HG03469 (cell line): ENCODE data around the gene ASB18.

Experiments
- ATAC-seq: cut with Tn5 transposase; IDR thresholded peaks from one replicate; pipeline ENCODE4 v1.9.1; 2021; ENCODE audit warnings: mild to moderate bottlenecking, moderate library complexity, moderate number of reproducible peaks; ENCODE audit not compliant: unreplicated experiment

Gene ASB18

DNA sequence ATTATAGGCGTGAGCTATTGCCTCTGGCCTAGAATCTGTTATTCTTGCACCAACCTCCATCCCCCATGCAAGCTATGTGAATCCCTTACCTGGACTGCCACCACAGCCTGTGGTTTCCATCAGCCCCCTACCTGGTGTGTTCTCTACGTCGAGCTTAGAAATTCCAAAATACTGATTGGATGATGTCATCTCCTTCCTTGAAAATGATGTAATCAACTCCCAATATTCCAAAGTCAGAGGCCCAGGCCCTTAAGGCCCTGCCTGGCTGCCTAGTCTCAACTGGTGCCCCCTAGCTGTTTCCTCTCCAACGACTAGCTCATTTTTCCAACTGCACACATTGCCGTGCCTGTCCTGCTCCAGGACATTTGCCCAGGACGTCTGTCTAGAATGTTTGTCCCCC is 54.7 kb downstream of the ASB18 start:
- no peak for ATAC-seq

GRCh38 chr2:236208019-236208926 is 55.9 kb downstream of the ASB18 start:
- no peak for ATAC-seq

DNA sequence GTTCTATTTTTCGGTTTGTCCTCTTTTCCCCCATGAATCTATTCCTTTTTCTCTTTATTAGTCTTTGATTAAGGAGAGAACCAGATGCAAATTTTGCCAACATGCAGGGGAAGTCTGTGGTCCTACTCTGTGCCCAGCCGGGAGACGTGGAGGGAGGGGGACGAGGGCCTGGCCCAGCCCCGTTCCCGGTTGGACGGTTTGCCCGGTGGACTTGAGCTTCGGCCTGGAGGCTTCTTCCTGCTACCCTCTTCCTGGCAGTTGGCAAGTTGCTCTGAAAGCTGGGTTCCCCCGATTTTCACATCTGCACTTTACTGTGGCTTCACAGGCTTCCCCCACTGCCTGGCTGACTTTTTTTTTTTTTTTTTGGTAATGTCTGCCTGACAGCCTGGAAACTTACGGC is 56.7 kb downstream of the ASB18 start:
- no peak for ATAC-seq

DNA sequence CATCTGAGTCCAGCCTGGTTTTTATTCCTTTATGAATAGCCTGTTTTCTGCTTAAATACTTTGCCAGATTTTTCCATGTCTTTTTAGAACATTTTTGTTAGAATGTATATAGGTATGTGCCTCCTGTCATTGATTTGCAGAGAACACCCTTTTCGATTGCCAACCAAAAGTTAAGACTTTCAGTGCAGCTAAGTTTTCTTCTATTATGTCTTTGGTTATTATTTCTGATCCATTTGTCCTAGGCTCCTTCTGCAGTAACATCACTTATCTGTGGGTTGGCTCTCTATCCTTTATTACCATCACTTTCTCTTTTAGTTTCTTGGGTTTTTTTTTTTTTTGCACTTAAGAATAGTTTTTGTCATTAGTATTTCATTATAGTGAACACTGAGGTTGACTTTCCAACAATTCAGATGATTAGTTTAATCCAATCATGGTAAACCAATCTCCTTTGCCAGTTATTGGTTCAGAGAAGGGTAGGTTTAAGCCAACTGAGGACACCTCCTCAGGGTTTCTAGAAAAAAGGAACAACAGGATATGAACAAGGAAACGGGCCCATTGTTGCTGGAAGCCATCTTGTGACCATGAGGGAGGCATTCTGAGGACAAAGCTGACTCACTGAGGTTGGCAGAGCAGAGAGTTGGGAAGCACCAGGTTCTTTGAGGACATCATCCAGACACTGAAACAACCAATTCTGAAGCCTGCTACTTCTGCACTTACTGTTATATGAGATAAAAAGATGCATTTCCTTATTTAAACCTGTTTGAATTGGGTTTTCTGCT is 58.1 kb downstream of the ASB18 start:
- no peak for ATAC-seq

DNA sequence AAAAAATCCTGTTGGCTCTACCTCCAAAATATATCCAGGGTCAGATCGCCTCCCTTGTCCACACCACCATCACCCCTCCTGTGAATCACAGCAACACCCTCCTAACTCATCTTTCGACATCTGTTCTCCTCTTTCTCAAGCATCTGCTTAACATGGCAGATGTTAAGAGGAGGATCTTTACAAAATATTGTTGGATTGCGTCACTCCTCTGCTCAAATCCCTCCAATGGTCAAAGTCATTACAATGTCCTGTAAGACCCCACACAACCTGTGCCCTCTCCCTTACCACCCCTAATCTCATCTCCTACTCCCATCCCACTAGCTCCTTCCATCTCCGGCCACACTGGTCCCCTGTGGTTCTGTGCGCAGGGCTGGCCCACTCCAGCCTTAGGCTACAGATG is 59.3 kb downstream of the ASB18 start:
- no peak for ATAC-seq

GRCh38 chr2:236200378-236200777 is 63.8 kb downstream of the ASB18 start:
- ATAC-seq, result no peak

GRCh38 chr2:236196366-236196765 is 67.8 kb downstream of the ASB18 start:
- ATAC-seq, result no peak

DNA sequence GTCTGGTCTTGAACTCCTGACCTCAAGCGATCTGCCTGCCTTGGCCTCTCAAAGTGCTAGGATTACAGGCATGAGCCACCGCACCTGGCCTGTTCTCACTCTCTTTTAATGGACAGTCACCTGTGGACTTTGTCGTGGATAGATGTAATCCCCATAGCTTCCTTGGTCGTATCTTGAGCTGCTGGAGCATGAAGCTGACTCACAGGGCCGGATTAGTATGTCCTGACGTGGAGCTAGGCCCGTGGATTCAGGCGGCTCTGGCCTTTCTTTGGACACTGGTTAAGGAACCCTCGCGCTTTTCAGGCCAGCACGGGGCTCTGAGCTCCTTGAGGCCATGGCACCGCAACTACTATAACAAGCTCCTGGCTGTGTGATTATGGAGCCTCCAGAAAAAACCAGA is 68.5 kb downstream of the ASB18 start:
- ATAC-seq, result no peak

DNA sequence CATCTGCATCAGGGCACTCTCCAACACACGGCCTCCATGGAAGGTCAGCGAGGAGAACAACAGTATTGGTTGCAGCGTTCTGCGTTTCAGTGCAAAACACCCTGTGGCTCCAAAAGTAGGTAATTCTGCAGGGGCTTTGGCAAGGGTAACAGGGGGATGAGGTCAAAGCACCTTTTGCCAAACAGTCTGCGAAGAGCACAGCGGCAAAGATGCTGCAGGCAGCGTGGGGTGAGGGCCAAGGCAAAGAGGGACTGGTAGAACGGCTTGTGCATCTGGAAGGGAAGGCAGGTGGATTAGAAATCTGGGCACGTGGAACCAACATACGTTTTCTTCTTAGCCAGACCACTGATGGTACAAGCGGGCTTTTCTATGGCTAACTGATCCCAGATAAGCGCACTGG is 69.4 kb downstream of the ASB18 start:
- no peak for ATAC-seq

GRCh38 chr2:236193026-236193425 is 71.2 kb downstream of the ASB18 start:
- no peak for ATAC-seq

DNA sequence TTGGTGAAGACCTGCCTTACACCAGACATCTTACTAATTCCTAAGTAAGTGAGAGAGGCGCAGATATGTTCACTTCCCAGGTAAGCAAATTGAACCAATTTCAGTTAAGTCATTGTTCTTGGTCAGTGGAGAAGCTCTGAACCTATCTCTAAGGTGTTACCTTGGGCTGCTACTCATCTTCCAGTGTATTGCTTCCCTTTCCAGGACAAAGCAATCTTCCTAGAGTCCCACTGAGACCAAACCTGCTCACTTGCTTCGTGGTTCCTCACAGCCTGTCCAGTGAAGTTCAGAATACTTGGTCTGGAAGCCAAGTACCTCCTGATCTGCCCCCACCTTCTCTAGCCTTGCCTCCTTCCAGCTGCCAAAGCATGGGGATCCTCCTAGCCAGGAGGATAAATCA is 73.5 kb downstream of the ASB18 start:
- ATAC-seq, result no peak

DNA sequence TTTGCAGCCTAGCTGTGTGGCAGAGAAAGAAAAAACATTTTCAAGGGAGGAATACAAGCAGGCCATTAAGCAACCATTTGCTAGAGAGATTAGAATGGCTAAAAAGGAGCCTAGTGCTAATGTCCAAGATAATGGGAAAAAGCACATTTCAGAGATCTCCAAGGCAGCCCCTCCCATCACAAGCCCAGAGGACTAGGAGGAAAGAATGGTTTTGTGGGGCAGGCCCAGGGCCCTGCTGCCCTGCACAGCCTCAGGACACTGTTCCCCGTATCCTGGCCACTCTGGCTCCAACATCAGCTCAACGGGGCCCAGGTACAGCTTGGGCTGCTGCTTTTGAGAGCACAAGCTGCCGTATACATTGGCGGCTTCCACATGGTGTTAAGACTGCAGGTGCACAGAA is 79.5 kb downstream of the ASB18 start:
- no peak for ATAC-seq

- ATAC-seq, result no peak
These were observed 83.3 kb downstream of the ASB18 start for GRCh38 chr2:236180831-236181453.

DNA sequence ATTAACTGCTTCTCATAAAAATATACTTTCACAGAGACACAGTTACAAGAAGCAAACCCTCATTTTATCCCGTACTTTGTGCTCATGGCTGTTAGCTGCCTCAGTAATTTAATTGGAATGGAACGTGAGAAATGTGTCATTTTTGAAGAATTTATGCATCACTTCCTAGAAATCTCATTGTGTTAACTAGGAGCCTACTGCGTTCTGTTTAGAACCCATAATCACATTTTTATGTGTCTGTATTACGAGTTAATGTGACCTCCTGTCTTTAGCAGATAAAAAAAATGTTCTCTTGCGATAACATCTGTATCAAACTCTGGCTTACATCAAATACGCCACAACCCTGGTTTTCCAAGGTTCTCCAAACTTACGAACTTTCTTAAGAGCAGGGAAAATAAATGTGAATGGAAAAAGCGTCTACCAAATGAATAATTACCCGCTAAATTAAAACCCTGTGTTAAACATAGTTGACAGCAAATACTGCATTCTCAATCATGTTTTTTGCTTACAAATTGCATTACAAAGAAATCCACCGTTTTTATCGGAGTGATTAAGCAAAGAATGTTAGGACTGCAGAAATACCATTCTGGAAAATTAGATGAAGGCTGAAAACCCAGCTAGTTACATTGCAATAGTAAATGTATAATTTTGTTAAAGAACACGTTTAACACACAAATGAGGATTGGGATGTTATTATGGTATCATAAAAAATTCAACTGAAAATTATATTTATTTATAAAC is 84.0 kb downstream of the ASB18 start:
- no peak for ATAC-seq

GRCh38 chr2:236179236-236180075 is 84.8 kb downstream of the ASB18 start:
- ATAC-seq, result no peak

DNA sequence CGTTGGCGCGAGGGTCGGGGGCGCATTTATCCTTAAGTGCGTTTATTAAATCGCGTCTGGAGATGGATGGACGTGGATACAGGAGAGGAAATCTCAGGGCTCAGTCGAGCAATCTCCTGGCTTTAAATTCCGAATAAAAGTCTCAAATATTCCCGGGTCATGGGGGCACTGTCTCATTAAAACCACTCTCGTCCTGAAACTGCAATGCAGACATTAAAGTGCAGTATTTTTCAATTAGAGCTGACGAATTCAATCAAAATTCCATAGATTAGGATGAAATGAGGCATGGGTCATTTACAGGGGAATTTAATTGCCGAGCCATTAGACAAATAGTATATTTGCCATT is 85.3 kb downstream of the ASB18 start:
- no peak for ATAC-seq

- no peak for ATAC-seq
These were observed 86.0 kb downstream of the ASB18 start for GRCh38 chr2:236177967-236178889.

- no peak for ATAC-seq
These were observed 86.6 kb downstream of the ASB18 start for GRCh38 chr2:236177604-236177966.

- ATAC-seq, result no peak
These were observed 87.3 kb downstream of the ASB18 start for GRCh38 chr2:236176951-236177350.
